BJ (cell line): ENCODE measurements around the gene CASS4. TPM values are rescaled to one million over a fixed set of nuclear protein-coding genes. Genes with fewer than 3 reads are reported as not detected.

Experiments
- CTCF ChIA-PET: fragments of 350-600 bp; formaldehyde crosslinking; extraction: SDS; loops from one replicate; lab custom pipeline; 2021; ENCODE audit warnings: antibody characterized with exemption, inconsistent platforms; lab: Yijun Ruan, JAX
- POLR2A ChIA-PET: fragments of 300-600 bp; sonication (Branson Sonifier 250); formaldehyde crosslinking; extraction: SDS; loops from one replicate; lab custom pipeline; 2021; ENCODE audit warnings: antibody characterized with exemption; lab: Charles Lee
- DNase-seq: peaks from one replicate; pipeline ENCODE4 v3.0.0-alpha.2; 2011; ENCODE audit warnings: low read depth
- H3K27me3 ChIP-seq: 2 replicates; pipeline ENCODE4 v1.6.0; 2011; ENCODE audit warnings: low read length; ENCODE audit not compliant: control insufficient read depth, insufficient read depth
- H3K36me3 ChIP-seq: 2 replicates; pipeline ENCODE4 v1.5.1; 2011; ENCODE audit warnings: low read length; ENCODE audit not compliant: control insufficient read depth, insufficient read depth
- H3K4me3 ChIP-seq: 2 replicates; pipeline ENCODE4 v1.5.1; 2011; ENCODE audit warnings: low read depth, mild to moderate bottlenecking, control low read depth, low read length
- CTCF ChIP-seq: IDR thresholded peaks from 2 replicates; pipeline ENCODE4 v1.5.1; 2011; ENCODE audit warnings: low read depth, mild to moderate bottlenecking, control low read depth, inconsistent platforms, low read length, moderate library complexity; ENCODE audit not compliant: insufficient read depth
- polyA minus RNA-seq: library from RNA; depleted of rRNA, polyadenylated mRNA; stranded (reverse); fragments of >200 nt; gene quantifications from 2 replicates; pipeline ENCODE4 v1.2.3, GENCODE V29; 2011; rRNA and poly(A)+ RNA removed
- polyA plus RNA-seq: library from polyadenylated mRNA; depleted of rRNA; stranded (reverse); fragments of >200 nt; gene quantifications from 2 replicates; pipeline ENCODE4 v1.2.3, GENCODE V29; 2011; rRNA removed

Gene CASS4, protein sequence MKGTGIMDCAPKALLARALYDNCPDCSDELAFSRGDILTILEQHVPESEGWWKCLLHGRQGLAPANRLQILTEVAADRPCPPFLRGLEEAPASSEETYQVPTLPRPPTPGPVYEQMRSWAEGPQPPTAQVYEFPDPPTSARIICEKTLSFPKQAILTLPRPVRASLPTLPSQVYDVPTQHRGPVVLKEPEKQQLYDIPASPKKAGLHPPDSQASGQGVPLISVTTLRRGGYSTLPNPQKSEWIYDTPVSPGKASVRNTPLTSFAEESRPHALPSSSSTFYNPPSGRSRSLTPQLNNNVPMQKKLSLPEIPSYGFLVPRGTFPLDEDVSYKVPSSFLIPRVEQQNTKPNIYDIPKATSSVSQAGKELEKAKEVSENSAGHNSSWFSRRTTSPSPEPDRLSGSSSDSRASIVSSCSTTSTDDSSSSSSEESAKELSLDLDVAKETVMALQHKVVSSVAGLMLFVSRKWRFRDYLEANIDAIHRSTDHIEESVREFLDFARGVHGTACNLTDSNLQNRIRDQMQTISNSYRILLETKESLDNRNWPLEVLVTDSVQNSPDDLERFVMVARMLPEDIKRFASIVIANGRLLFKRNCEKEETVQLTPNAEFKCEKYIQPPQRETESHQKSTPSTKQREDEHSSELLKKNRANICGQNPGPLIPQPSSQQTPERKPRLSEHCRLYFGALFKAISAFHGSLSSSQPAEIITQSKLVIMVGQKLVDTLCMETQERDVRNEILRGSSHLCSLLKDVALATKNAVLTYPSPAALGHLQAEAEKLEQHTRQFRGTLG
- polyA plus RNA-seq, result 0.50 and 0.63 TPM in 2 replicates
- polyA minus RNA-seq, result 0.51 and 0.57 TPM in 2 replicates

GRCh38 chr20:56411759-56412472 lies at the start of gene CASS4:
CASS4 (plus strand) TSS chr20:56412260; CDS start chr20:56412459, 199 bp downstream.
- no peak within 1 kb of the TSS for H3K4me3 ChIP-seq
- no peak for TF ChIP-seq CTCF
- H3K36me3 ChIP-seq, result peaks cover 6% of the 10 kb centered on the region
- H3K27me3 ChIP-seq, result no peaks in the 10 kb centered on the region
- DNase-seq, result no peak
- ChIA-PET POLR2A (no interaction called here), CTCF (interaction anchor here (1.2 to 1.6 kb wide), 5 partner anchors 8 to 127 kb away, joined by 3 to 6 read pairs (median 3); no protein-coding TSS in a partner anchor)

- ChIA-PET POLR2A (no interaction called here), CTCF (interaction anchor here (0.7 to 1.0 kb wide), 2 partner anchors 10 to 566 kb away, joined by 3 to 4 read pairs; no protein-coding TSS in a partner anchor)
- TF ChIP-seq CTCF, result no peak
- DNase-seq, result no peak
- Histone ChIP-seq H3K4me3 (no peak overlapping the region), H3K36me3 (peaks cover 6% of the 10 kb centered on the region; the same call in 1 of the 2 replicates), H3K27me3 (no peaks in the 10 kb centered on the region)
These were observed 49.1 kb upstream of the CASS4 start for GRCh38 chr20:56362833-56363413.

- ChIA-PET CTCF (interaction anchor here (0.7 to 1.0 kb wide), 3 partner anchors 9 to 566 kb away, joined by 3 to 4 read pairs (median 3); no protein-coding TSS in a partner anchor), POLR2A (no interaction called here)
- Histone ChIP-seq H3K36me3 (peaks cover 6% of the 10 kb centered on the region; the same call in 1 of the 2 replicates), H3K4me3 (no peak overlapping the region), H3K27me3 (no peaks in the 10 kb centered on the region)
- DNase-seq, result no peak
- no peak for TF ChIP-seq CTCF
These were observed 48.6 kb upstream of the CASS4 start for GRCh38 chr20:56363491-56363890.

GRCh38 chr20:56368351-56369134 lies 43.5 kb upstream of the CASS4 start:
- CTCF ChIA-PET, result no interaction called here
- no peak overlapping the region for H3K4me3 ChIP-seq
- H3K36me3 ChIP-seq, result peaks cover 4% of the 10 kb centered on the region
- no peaks in the 10 kb centered on the region for H3K27me3 ChIP-seq
- DNase-seq, result no peak
- no peak for TF ChIP-seq CTCF
- POLR2A ChIA-PET, result interaction anchor here (0.6 kb wide), 1 partner anchor 8 kb away, joined by 3 read pairs; no protein-coding TSS in a partner anchor
